Measurements from ENCODE around the gene ADIG. TPM values are rescaled to one million over a fixed set of nuclear protein-coding genes. Genes with fewer than 3 reads are reported as not detected.

The ADIG gene
- total RNA-seq, 2 experiments from 2014 or later: not detected

DNA sequence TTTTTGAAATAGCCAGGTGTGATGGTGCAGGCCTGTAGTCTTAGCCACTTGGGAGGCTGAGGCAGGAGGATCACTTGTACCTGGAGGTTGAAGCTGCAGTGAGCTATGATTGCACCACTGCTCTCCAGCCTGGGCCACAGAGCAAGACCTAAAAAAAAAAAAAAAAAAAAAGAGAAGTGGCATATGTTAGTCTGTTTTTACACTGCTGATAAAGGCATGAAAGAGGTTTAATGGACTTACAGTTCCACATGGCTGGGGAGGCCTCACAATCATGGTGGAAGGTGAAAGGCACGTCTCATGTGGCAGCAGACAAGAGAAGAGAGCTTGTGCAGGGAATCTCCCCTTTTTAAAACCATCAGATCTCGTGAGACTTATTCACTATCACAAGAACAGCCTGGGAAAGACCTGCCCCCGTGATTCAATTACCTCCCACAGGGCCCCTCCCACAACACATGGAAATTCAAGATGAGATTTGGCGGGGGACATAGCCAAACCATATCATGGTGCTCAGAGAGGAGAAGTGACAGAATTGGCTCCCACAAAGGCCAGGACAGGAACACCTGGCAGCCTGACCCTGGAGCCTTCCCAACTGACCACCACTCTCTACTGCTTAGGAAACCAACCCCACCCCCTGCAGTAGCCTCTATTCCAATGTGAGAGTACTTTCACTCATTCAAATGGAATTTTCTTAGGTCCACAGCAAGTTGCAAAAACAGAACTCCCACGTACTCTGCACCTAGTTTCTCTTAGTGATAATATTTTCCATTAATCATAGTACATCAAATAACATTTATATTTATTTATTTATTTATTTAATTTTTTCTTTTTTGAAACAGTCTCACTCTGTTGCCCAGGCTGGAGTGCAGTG, 50.4 kb downstream of the ADIG start:
- Mint-ChIP-seq H3K36me3 (ENCODE audit: low read depth) (no peaks in the 10 kb centered on the region), H3K27ac (no peak overlapping the region), H3K9me3 (no peaks in the 10 kb centered on the region), H3K4me3 (no peak overlapping the region), H3K27me3 (peaks cover 19% of the 10 kb centered on the region), H3K4me1 (ENCODE audit: low read depth) (peaks cover 5% of the 10 kb centered on the region)
- Histone ChIP-seq H3K4me3 (ENCODE audit: low read length) (no peak overlapping the region), H3K4me1 (ENCODE audit: insufficient read depth, low read length) (peaks cover 7% of the 10 kb centered on the region), H3K9me3 (ENCODE audit: control insufficient read depth in 1 of 2, insufficient read depth in 1 of 2, low read length in 2 of 2) (no peaks in the 10 kb centered on the region), H3K36me3 (ENCODE audit: insufficient read depth, low read length) (no peaks in the 10 kb centered on the region), H3K27ac (ENCODE audit: low read depth in 1 of 2, low read length in 2 of 2) (no peak overlapping the region), H3K27me3 (ENCODE audit: control insufficient read depth in 1 of 2, insufficient read depth in 2 of 2, low read length in 2 of 2) (peaks cover 4 to 8% of the 10 kb centered on the region in 2 experiments)
- DNase-seq (no peak), ATAC-seq (ENCODE audit: poor library complexity) (no peak)
- CTCF ChIA-PET: no interaction called here
- intact Hi-C loops (cut with DNase I, micrococcal nuclease): loop anchor here in 1 of 2 experiments (5.0 kb wide), 1 partner anchor 121 kb away; no protein-coding TSS in a partner anchor
- POLR2A ChIA-PET: interaction anchor here (0.6 kb wide), 1 partner anchor 176 kb away, joined by 3 read pairs; no protein-coding TSS in a partner anchor
- TF ChIP-seq, protein P1, sequence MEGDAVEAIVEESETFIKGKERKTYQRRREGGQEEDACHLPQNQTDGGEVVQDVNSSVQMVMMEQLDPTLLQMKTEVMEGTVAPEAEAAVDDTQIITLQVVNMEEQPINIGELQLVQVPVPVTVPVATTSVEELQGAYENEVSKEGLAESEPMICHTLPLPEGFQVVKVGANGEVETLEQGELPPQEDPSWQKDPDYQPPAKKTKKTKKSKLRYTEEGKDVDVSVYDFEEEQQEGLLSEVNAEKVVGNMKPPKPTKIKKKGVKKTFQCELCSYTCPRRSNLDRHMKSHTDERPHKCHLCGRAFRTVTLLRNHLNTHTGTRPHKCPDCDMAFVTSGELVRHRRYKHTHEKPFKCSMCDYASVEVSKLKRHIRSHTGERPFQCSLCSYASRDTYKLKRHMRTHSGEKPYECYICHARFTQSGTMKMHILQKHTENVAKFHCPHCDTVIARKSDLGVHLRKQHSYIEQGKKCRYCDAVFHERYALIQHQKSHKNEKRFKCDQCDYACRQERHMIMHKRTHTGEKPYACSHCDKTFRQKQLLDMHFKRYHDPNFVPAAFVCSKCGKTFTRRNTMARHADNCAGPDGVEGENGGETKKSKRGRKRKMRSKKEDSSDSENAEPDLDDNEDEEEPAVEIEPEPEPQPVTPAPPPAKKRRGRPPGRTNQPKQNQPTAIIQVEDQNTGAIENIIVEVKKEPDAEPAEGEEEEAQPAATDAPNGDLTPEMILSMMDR (IDR thresholded peaks at IDR 0.05): no peak

GRCh38 chr20:38633577-38634093, 52.6 kb downstream of the ADIG start:
- intact Hi-C loops (cut with DNase I, micrococcal nuclease): loop anchor here in 1 of 2 experiments (5.0 kb wide), 1 partner anchor 119 kb away; no protein-coding TSS in a partner anchor

GRCh38 chr20:38635721-38636288, 54.8 kb downstream of the ADIG start:
- no peak overlapping the region for H3K27ac ChIP-seq (ENCODE audit: low read depth in 1 of 2, low read length in 2 of 2)
- no peaks in the 10 kb centered on the region for H3K9me3 Mint-ChIP-seq
- H3K4me3 ChIP-seq (ENCODE audit: low read length): no peak overlapping the region
- peaks cover 36% of the 10 kb centered on the region for H3K27me3 Mint-ChIP-seq
- H3K4me1 Mint-ChIP-seq (ENCODE audit: low read depth): peaks cover 5% of the 10 kb centered on the region
- intact Hi-C loops (cut with DNase I, micrococcal nuclease): no loop called here
- CTCF ChIA-PET: no interaction called here
- no peak overlapping the region for H3K4me3 Mint-ChIP-seq
- no peak overlapping the region for H3K27ac Mint-ChIP-seq
- DNase-seq (peak in 3 of 14 experiments; percentile 10 to 25 (median 15)), ATAC-seq (ENCODE audit: poor library complexity) (no peak)
- TF ChIP-seq, protein P1 (IDR thresholded peaks at IDR 0.05): no peak
- H3K36me3 ChIP-seq (ENCODE audit: insufficient read depth, low read length): no peaks in the 10 kb centered on the region
- peaks cover 7% of the 10 kb centered on the region for H3K4me1 ChIP-seq (ENCODE audit: insufficient read depth, low read length)
- peaks cover 4 to 8% of the 10 kb centered on the region in 2 experiments for H3K27me3 ChIP-seq (ENCODE audit: control insufficient read depth in 1 of 2, insufficient read depth in 2 of 2, low read length in 2 of 2)
- H3K36me3 Mint-ChIP-seq (ENCODE audit: low read depth): no peaks in the 10 kb centered on the region
- H3K9me3 ChIP-seq (ENCODE audit: control insufficient read depth in 1 of 2, insufficient read depth in 1 of 2, low read length in 2 of 2): no peaks in the 10 kb centered on the region
- POLR2A ChIA-PET: no interaction called here

More at GRCh38 chr20:38633577-38634093, 52.6 kb downstream of the ADIG start:
- Mint-ChIP-seq H3K27ac (no peak overlapping the region), H3K4me3 (no peak overlapping the region), H3K9me3 (no peaks in the 10 kb centered on the region), H3K27me3 (peaks cover 23% of the 10 kb centered on the region), H3K4me1 (ENCODE audit: low read depth) (peaks cover 5% of the 10 kb centered on the region), H3K36me3 (ENCODE audit: low read depth) (no peaks in the 10 kb centered on the region)
- CTCF ChIA-PET: interaction anchor here (0.5 to 1.7 kb wide), 11 partner anchors 9 to 418 kb away, joined by 3 to 5 read pairs (median 3); partner anchors contain the start of gene ACTR5
- ATAC-seq (ENCODE audit: poor library complexity) (peak; percentile 91), DNase-seq (peak; percentile 22 to 75 (median 42))
- peaks cover 7% of the 10 kb centered on the region for H3K4me1 ChIP-seq (ENCODE audit: insufficient read depth, low read length)
- no peaks in the 10 kb centered on the region for H3K36me3 ChIP-seq (ENCODE audit: insufficient read depth, low read length)
- no peak overlapping the region for H3K27ac ChIP-seq (ENCODE audit: low read depth in 1 of 2, low read length in 2 of 2)
- TF ChIP-seq, protein P1 (IDR thresholded peaks at IDR 0.05): peak; percentile 95
- peaks cover 4 to 8% of the 10 kb centered on the region in 2 experiments for H3K27me3 ChIP-seq (ENCODE audit: control insufficient read depth in 1 of 2, insufficient read depth in 2 of 2, low read length in 2 of 2)
- no peaks in the 10 kb centered on the region for H3K9me3 ChIP-seq (ENCODE audit: control insufficient read depth in 1 of 2, insufficient read depth in 1 of 2, low read length in 2 of 2)
- H3K4me3 ChIP-seq (ENCODE audit: low read length): no peak overlapping the region
- POLR2A ChIA-PET: no interaction called here

Other genes with a start within 250 kb of the ADIG start
- gene LBP, start 234.7 kb upstream of the ADIG start, total RNA-seq: not detected
- 10 to 100 TPM; 94.1 to 99.3 TPM for gene SNHG17, start 145.9 kb upstream of the ADIG start, total RNA-seq
- gene RALGAPB, start 108.4 kb upstream of the ADIG start, total RNA-seq: 10 to 100 TPM; 30.4 to 31.9 TPM
- gene ARHGAP40, start 20.6 kb downstream of the ADIG start, total RNA-seq: not detected
- gene SLC32A1, start 143.3 kb downstream of the ADIG start, total RNA-seq: not detected
- 10 to 100 TPM; 11.1 to 11.9 TPM for gene ACTR5, start 167.3 kb downstream of the ADIG start, total RNA-seq
- gene PPP1R16B, start 224.5 kb downstream of the ADIG start, total RNA-seq: 10 to 100 TPM; 87.6 to 91.1 TPM

All from CD4-positive, alpha-beta T cell (primary cell).